ENCODE results near the gene POU3F4.

Gene POU3F4

DNA sequence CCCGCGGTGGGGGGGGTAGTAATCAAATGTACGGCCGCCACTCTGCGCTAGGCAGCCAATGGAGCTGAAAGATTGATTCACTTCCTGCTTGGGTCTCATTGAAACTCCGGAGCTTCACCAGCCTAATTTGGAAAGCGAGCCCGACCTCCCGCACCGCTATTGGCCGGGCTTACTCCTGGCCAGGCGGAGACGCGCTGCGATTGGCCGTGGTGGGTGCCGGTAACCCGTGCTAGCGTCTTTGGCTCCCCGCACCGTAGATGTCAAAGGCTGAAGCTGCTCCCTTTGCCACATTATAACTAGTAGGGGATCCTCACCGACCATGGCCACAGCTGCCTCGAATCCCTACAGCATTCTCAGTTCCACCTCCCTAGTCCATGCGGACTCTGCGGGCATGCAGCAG, at the start of gene POU3F4:
TSS of gene POU3F4 (plus strand) at position 285 of the 400 bp plus-strand sequence. CDS start at position 320, 35 bp downstream.
- DNase-seq (ENCODE audit: low read depth in 3 of 3) = no peak

- no peak for DNase-seq (ENCODE audit: low read depth in 3 of 3)
Observed at GRCh38 chrX:83469551-83469950, 38.5 kb upstream of the POU3F4 start.

DNA sequence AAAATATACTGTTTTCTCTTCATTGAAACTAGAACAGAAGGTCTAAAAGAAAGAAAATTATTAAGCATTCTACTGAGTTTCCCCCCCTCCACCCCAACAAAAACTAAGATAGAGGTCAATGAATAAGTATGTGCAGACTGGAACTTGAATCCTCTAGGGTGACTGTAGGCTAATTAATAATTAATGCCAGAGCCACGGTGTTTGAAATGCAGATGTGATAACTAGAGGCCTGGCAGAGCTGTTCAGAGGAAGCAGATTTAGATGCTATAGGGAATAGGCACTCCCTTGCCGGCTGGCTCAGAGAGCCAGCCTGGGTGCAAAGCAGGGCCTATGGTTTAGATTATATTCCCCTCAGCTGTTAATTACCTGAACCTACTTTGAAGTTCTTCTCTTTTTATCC, 12.2 kb upstream of the POU3F4 start:
- DNase-seq (ENCODE audit: low read depth in 3 of 3) = no peak

- DNase-seq (ENCODE audit: low read depth in 3 of 3) = no peak
Observed at GRCh38 chrX:83501003-83501402, 7.1 kb upstream of the POU3F4 start.

DNA sequence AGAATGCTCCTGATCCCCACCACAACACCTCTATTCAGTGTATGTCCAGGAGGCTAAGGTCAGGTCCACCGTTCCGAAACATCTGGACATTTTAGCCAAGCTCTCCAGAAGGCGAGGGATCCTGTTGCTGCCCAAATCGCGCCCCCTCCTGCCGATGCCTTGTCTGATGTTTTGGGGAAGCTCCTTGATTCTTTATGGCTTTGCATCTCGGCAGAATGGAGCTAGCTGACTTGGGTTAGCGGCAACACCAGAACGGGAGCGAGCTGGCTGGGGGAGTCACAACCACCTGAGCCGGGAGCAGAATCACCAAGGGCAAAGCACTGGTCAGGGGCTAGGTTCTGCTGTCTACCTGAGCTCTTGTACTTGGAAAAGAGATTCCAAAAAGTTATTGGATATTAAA, 6.6 kb upstream of the POU3F4 start:
- DNase-seq (ENCODE audit: low read depth in 3 of 3) = no peak

DNA sequence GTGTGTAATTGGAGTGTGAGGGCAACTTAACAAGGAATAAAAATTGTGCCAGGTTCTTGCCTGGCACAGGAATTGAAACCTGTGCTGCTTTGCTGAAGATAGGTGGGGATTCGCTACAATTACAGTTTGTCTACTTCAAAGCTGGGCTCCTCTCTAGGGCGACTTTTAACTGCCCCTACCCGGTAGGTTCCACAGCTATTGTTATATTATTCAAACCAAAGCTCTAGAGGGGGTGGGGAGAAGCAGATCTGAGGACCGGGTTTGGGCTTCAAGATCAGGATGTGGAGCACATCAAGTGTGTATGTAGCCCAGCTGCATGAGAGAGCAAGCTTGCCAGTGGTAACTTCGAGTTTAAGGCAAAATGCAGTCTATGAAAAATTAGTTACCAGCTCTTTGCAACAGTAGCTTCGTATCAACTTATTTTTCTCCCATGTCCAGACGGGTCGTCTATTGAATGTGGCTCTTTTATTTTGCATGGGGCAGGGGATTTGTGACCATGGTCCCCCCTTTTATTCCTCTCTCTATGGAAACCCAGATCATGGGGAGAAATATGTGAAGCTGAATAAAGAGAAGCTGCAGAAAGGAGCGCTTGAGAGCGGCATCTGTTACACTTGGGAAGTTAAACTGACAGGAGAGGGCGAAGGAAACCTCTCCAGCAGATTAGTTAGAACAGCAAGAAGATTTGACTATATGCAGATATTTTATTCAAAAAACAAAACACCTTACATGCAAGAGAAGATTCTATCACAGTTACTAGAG, 3.2 kb upstream of the POU3F4 start:
- DNase-seq (ENCODE audit: low read depth in 3 of 3) = no peak

DNA sequence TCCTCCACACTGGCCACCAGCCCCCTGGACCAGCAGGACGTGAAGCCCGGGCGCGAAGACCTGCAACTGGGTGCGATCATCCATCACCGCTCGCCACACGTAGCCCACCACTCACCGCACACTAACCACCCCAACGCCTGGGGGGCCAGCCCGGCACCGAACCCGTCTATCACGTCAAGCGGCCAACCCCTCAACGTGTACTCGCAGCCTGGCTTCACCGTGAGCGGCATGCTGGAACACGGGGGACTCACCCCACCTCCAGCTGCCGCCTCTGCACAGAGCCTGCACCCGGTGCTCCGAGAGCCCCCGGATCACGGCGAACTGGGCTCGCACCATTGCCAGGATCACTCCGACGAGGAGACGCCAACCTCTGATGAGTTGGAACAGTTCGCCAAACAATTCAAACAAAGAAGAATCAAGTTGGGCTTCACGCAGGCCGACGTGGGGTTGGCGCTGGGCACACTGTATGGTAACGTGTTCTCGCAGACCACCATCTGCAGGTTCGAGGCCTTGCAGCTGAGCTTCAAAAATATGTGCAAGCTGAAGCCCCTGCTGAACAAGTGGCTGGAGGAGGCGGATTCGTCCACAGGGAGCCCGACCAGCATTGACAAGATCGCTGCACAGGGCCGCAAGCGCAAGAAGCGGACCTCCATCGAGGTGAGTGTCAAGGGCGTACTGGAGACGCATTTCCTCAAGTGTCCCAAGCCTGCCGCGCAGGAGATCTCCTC, 600 bp downstream of the POU3F4 start:
- no peak for DNase-seq (ENCODE audit: low read depth in 3 of 3)

- DNase-seq (ENCODE audit: low read depth in 3 of 3) = no peak
Observed at GRCh38 chrX:83509254-83509801, 1.2 kb downstream of the POU3F4 start.

DNA sequence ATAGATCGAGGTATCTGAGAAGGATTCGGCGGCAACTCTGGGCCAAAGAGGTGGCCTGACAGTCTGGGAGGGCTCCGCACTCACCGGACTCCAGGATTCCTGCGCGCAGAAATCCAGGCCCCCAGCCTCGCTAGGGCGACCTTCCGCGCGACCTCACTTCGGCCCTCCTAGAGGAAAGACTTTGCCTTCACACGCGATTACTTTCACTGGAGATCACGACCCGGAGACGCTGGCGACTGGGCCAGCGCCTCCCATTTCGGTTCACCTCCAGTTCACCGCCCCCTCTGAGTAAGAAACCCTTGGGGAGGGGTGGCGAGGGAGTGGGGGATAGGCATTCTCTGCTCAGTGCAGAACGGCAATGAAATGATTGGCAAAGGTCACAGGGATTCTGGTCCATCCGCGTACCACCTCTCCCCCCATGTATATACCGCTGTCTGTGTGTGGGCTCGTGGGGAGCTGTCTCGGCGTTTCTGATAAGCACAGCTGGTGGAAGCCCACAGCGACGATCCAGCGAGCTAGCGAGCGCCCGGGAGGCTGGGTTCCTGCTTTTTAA, 2.5 kb downstream of the POU3F4 start:
- DNase-seq (ENCODE audit: low read depth in 3 of 3) = no peak

GRCh38 chrX:83511208-83511607, 3.1 kb downstream of the POU3F4 start:
- DNase-seq (ENCODE audit: low read depth in 3 of 3) = no peak

DNA sequence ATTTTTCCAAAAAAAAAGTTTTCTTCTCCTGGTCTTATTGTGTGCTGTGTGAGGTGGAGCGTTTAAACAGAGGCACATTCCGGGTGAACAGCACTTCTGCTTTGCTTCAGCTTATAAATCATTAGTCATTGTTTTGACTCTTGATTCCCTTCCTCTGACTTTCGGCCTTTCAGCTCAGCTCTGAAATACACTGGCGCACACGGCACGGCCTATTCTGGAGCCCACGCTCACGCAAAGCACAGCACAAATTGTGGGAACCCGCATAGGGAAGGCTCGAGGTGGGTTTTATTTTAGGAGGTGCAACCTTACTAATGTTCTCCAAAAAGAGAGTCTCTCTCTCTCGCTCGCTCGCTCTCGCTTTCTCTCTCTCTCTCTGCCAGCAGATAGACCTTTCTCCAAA, 4.0 kb downstream of the POU3F4 start:
- no peak for DNase-seq (ENCODE audit: low read depth in 3 of 3)

DNA sequence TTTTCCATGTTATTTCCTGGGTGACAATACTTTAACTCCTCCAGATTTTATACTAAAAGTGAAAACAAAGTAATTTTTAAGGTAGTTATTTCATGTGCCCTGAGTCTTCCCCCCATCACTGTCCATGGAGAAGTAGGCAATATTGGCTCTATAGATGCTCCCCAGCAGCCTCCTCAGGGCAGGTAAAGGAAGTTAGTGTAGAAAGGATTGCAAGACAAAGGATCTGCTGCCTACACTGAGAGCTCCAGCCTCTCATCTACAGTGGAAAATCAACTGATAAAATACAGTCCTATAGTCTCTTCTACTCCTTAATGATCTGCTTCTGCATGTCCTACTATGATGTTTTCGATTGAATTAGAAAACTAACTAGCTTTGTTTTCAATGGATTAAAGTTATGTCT, 8.5 kb downstream of the POU3F4 start:
- DNase-seq (ENCODE audit: low read depth in 3 of 3) = no peak

DNA sequence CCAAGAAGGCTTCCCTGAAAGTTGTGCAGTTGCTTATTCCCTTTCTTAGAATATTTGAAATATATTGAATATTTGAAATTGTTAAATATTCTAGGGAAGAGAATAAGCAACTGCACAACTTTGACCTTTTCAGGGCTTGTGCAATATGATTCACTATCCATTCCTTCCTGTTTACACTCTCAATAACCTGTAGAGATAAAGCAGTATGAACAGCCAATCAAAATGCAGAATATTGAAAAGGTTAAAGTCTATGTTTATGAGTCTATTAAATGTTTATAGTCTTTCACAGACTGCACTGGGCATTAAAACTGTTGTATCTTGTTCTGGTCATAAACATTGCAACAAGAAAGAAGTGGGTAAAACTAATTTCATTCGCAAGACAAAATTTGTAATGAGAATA, 13.8 kb downstream of the POU3F4 start:
- no peak for DNase-seq (ENCODE audit: low read depth in 3 of 3)

GRCh38 chrX:83529950-83530349, 21.9 kb downstream of the POU3F4 start:
- DNase-seq (ENCODE audit: low read depth in 3 of 3) = no peak

DNA sequence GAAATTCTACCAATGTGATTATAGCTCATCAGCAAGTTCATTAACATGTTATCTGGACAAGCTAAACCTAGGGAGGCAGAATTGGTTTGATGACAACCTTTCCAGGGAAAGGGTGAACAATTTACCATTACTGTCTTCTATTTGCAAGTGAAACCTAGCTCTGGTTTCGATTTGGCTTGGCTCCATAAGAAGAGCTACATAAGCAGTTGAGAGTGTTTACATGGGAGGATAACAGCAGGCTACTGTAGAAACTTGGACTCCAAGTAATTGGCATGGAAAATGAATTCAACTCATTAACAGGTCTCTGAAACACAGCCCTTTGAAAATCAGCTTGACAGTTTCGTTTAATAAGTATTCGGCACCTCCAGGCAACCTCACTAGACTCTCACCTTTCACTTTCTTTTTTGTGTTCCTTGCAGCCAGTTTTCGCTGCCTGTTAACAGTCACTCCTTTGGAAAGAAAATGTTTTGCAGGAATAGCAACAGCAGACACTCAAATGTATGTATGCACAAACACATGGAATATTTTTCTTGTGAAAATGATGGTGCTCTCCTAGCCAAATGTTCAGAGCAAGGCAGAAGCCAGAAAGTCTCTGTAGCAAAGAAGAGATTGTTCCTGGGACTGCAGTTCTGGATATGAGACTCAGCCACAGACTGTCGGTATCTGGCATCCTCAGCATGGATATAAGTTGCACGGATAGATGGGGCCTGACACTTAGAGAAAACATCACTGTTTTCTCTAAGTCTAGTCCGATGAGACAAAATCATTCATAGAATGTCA, 27.5 kb downstream of the POU3F4 start:
- no peak for DNase-seq (ENCODE audit: low read depth in 3 of 3)

Data from stimulated activated CD4-positive, alpha-beta T cell treated with anti-CD3 and anti-CD28 coated beads, TNF-alpha, amount 100 ng/mL, for 24 hours (primary cell).